Transverse colon (tissue), 4 donors: ENCODE data around the gene PGM2. TPM values are rescaled to one million over a fixed set of nuclear protein-coding genes. Genes with fewer than 3 reads are reported as not detected.

ENCODE experiments used
- DNase-seq: peaks from one replicate; pipeline ENCODE4 v3.0.0-alpha.2; 2019
- H3K27ac ChIP-seq, 4 donors: fragments of 200-600 bp; sonication (generic); 2 replicates each; pipeline ENCODE4 v1.5.1; 2016 to 2018; ENCODE audit warnings: inconsistent platforms in 4 of 4
- H3K27me3 ChIP-seq: fragments of 200-600 bp; sonication (generic); 2 replicates; pipeline ENCODE4 v1.5.1; 2017; ENCODE audit warnings: inconsistent platforms
- H3K36me3 ChIP-seq, 4 donors: fragments of 200-600 bp; sonication (generic); 2 replicates each; pipeline ENCODE4 v1.5.1; 2017 to 2019; ENCODE audit warnings: inconsistent platforms in 4 of 4
- H3K4me1 ChIP-seq, 4 donors: fragments of 200-600 bp; sonication (generic); 2 replicates each; pipeline ENCODE4 v1.5.1; 2017 to 2020; ENCODE audit warnings: inconsistent platforms in 4 of 4
- H3K4me3 ChIP-seq, 4 donors: fragments of 200-600 bp; sonication (generic); 1 replicate in 1 of 4; 2 replicates in 3 of 4; pipeline versions ENCODE4 v1.5.1 to v1.6.1; 2017 to 2019; ENCODE audit warnings: inconsistent platforms in 4 of 4
- H3K9me3 ChIP-seq, 2 donors: fragments of 200-600 bp; sonication (generic); 2 replicates each; pipeline ENCODE4 v1.5.1; 2017 to 2019; ENCODE audit warnings: inconsistent platforms in 2 of 2
- CTCF ChIP-seq, 5 experiments: fragments of 200-600 bp in 3 of 5; fragments of 450-650 bp in 2 of 5; sonication (generic) in 3 of 5; IDR thresholded peaks; 1 replicate in 2 of 5; 2 replicates in 3 of 5; pipeline ENCODE4 v1.5.1; 2016 to 2017; ENCODE audit warnings: antibody characterized with exemption in 5 of 5, inconsistent platforms in 3 of 5, mild to moderate bottlenecking in 2 of 5, moderate library complexity in 1 of 5
- EP300 ChIP-seq: sonication (generic); formaldehyde crosslinking; IDR thresholded peaks from one replicate; pipeline ENCODE4 v1.6.1; 2017; ENCODE audit warnings: antibody characterized with exemption, low read depth
- POLR2A ChIP-seq: fragments of 450-650 bp; IDR thresholded peaks from one replicate; pipeline ENCODE4 v1.6.1; 2016; ENCODE audit warnings: antibody characterized with exemption, mild to moderate bottlenecking, moderate library complexity
- POLR2AphosphoS5 ChIP-seq, 3 donors: sonication (generic); formaldehyde crosslinking; IDR thresholded peaks; one replicate each; pipeline ENCODE4 v1.6.1; 2016; ENCODE audit warnings: antibody characterized with exemption in 3 of 3
- WGBS, 2 donors: methylation state at CpG; one replicate each; pipeline ENCODE4 v1.1.5; 2018; ENCODE audit warnings: low coverage in 1 of 2; 5-methylcytosine and 5-hydroxymethylcytosine counted together
- in situ Hi-C, 4 donors: fragments of 200-750 bp; cut with MboI; loops; one replicate each; pipeline versions ENCODE4 v1.15.0 to v1.15.1; 2017; ENCODE audit warnings: low sequenced_read_pairs in 3 of 4, low pct_ligation_motif_present in 1 of 4, low pct_unique_long_range_greater_than_20kb in 1 of 4
- intact Hi-C: fragments of 100-400 bp; cut with DNase I; formaldehyde crosslinking; loops from one replicate; pipeline ENCODE4 v1.15.1; 2023; ENCODE audit warnings: low total_unique reads
- total RNA-seq, 4 donors: library from RNA; depleted of rRNA; stranded (reverse); fragments of >200 nt; gene quantifications; one replicate each; pipeline ENCODE4 v1.1.0, GENCODE V29; 2016

The PGM2 gene
- total RNA-seq, 4 donors from 2014 or later, result 5.8 to 21.0 (median 14.7) TPM

GRCh38 chr4:37788819-37789218, 37.7 kb upstream of the PGM2 start:
- Histone ChIP-seq H3K9me3 (no peaks in the 10 kb centered on the region), H3K4me3 (no peak overlapping the region), H3K27me3 (no peaks in the 10 kb centered on the region), H3K27ac (no peak overlapping the region), H3K4me1 (peaks cover 0 to 4% (median 0%) of the 10 kb centered on the region in 4 donors), H3K36me3 (no peaks in the 10 kb centered on the region)
- intact Hi-C loops (no loop called here), in situ Hi-C loops (loop anchor here in 1 of 4 donors (5.0 kb wide), 1 partner anchor 187 kb away; no protein-coding TSS in a partner anchor)
- 62 to 79% methylated on average over 3 to 4 of the region's 4 CpGs for WGBS, 2 donors
- no peak for DNase-seq
- TF ChIP-seq EP300 (no peak), POLR2A (no peak), POLR2AphosphoS5 (IDR thresholded peaks at IDR 0.05) (no peak), CTCF (IDR thresholded peaks at IDR 0.05) (no peak)

GRCh38 chr4:37792241-37792640, 34.2 kb upstream of the PGM2 start:
- Histone ChIP-seq H3K4me3 (no peak overlapping the region), H3K9me3 (no peaks in the 10 kb centered on the region), H3K4me1 (peaks cover 0 to 4% (median 0%) of the 10 kb centered on the region in 4 donors), H3K27ac (no peak overlapping the region), H3K36me3 (no peaks in the 10 kb centered on the region), H3K27me3 (no peaks in the 10 kb centered on the region)
- in situ Hi-C loops, result loop anchor here in 1 of 4 donors (10.0 kb wide), 1 partner anchor 187 kb away; no protein-coding TSS in a partner anchor
- TF ChIP-seq POLR2AphosphoS5 (IDR thresholded peaks at IDR 0.05) (no peak), EP300 (no peak), POLR2A (no peak), CTCF (IDR thresholded peaks at IDR 0.05) (no peak)
- intact Hi-C loops, result loop anchor here (5.0 to 10.0 kb wide), 2 partner anchors 187 to 1030 kb away; no protein-coding TSS in a partner anchor
- WGBS, 2 donors, result 70 to 80% methylated on average over 1 of the region's 1 CpG
- no peak for DNase-seq

GRCh38 chr4:37793562-37793961, 32.9 kb upstream of the PGM2 start:
- Histone ChIP-seq H3K4me3 (no peak overlapping the region), H3K27ac (no peak overlapping the region), H3K4me1 (no peaks in the 10 kb centered on the region), H3K9me3 (no peaks in the 10 kb centered on the region), H3K27me3 (no peaks in the 10 kb centered on the region), H3K36me3 (no peaks in the 10 kb centered on the region)
- DNase-seq, result no peak
- intact Hi-C loops, result loop anchor here (5.0 to 10.0 kb wide), 2 partner anchors 189 to 1031 kb away; no protein-coding TSS in a partner anchor
- TF ChIP-seq CTCF (IDR thresholded peaks at IDR 0.05) (peak; percentile 34 to 48 (median 40)), EP300 (no peak)
- in situ Hi-C loops, result loop anchor here in 1 of 4 donors (10.0 kb wide), 1 partner anchor 189 kb away; no protein-coding TSS in a partner anchor

GRCh38 chr4:37794056-37794455, 32.4 kb upstream of the PGM2 start:
- in situ Hi-C loops, result loop anchor here in 1 of 4 donors (10.0 kb wide), 1 partner anchor 189 kb away; no protein-coding TSS in a partner anchor
- DNase-seq, result no peak
- intact Hi-C loops, result loop anchor here (5.0 to 10.0 kb wide), 2 partner anchors 189 to 1032 kb away; no protein-coding TSS in a partner anchor

More at GRCh38 chr4:37794056-37794455, 32.4 kb upstream of the PGM2 start:
- no peaks in the 10 kb centered on the region for H3K9me3 ChIP-seq
- no peak overlapping the region for H3K4me3 ChIP-seq
- no peaks in the 10 kb centered on the region for H3K36me3 ChIP-seq
- no peaks in the 10 kb centered on the region for H3K4me1 ChIP-seq
- WGBS, 2 donors, result 70 to 100% methylated on average over 1 to 2 of the region's 2 CpGs
- no peaks in the 10 kb centered on the region for H3K27me3 ChIP-seq
- H3K27ac ChIP-seq, result no peak overlapping the region
- TF ChIP-seq POLR2A (no peak), CTCF (IDR thresholded peaks at IDR 0.05) (no peak), EP300 (no peak), POLR2AphosphoS5 (IDR thresholded peaks at IDR 0.05) (no peak)
